A673 (cell line): ENCODE measurements around the gene ARV1. TPM values are rescaled to one million over a fixed set of nuclear protein-coding genes. Genes with fewer than 3 reads are reported as not detected.

Experiments
- BruUV-seq: library from RNA; stranded (reverse); fragments of 400-500 nt; replicated peaks from 2 replicates; lab custom pipeline; 2021; lab: Mats Ljungman, UMichigan
- CTCF ChIA-PET: fragments of 300-600 bp; sonication (Branson Sonifier 250); formaldehyde crosslinking; loops from one replicate; lab custom pipeline; 2022; ENCODE audit warnings: antibody characterized with exemption; lab: Charles Lee
- POLR2A ChIA-PET: fragments of 300-600 bp; sonication (Branson Sonifier 250); formaldehyde crosslinking; loops from one replicate; lab custom pipeline; 2022; ENCODE audit warnings: antibody characterized with exemption; ENCODE audit not compliant: low non-redundant PET; lab: Charles Lee
- DNase-seq: peaks from one replicate; pipeline ENCODE4 v3.0.0-alpha.2; 2015; ENCODE audit warnings: low spot score
- H3K27ac ChIP-seq: fragments of 200-600 bp; sonication (generic); 2 replicates; pipeline ENCODE4 v1.5.1; 2016; ENCODE audit warnings: mixed run types, low read depth, mild to moderate bottlenecking, mixed read lengths, antibody characterized with exemption, low read length; ENCODE audit not compliant: poor library complexity, severe bottlenecking
- H3K27me3 ChIP-seq: fragments of 200-600 bp; sonication (generic); replicated peaks from 2 replicates; pipeline ENCODE4 v1.6.1; 2017; ENCODE audit warnings: mixed run types, low read depth, mild to moderate bottlenecking, mixed read lengths, antibody characterized with exemption, low read length; ENCODE audit not compliant: insufficient read depth, poor library complexity
- H3K36me3 ChIP-seq: fragments of 200-600 bp; sonication (generic); 2 replicates; pipeline ENCODE4 v1.6.1; 2016; ENCODE audit warnings: mixed run types, mild to moderate bottlenecking, mixed read lengths, antibody characterized with exemption, low read length; ENCODE audit not compliant: insufficient read depth, poor library complexity, severe bottlenecking
- H3K4me1 ChIP-seq: fragments of 200-600 bp; sonication (generic); 2 replicates; pipeline ENCODE4 v1.6.1; 2017; ENCODE audit warnings: mixed run types, mild to moderate bottlenecking, mixed read lengths, antibody characterized with exemption, low read length; ENCODE audit not compliant: insufficient read depth, poor library complexity, severe bottlenecking
- H3K4me3 ChIP-seq: fragments of 200-600 bp; sonication (generic); 2 replicates; pipeline ENCODE4 v1.5.1; 2016; ENCODE audit warnings: low read depth, mixed run types, mild to moderate bottlenecking, mixed read lengths, low read length; ENCODE audit not compliant: poor library complexity, severe bottlenecking
- H3K9me3 ChIP-seq: fragments of 200-600 bp; sonication (generic); 2 replicates; pipeline ENCODE4 v1.6.1; 2016; ENCODE audit warnings: mixed run types, low read depth, mild to moderate bottlenecking, mixed read lengths, antibody characterized with exemption, low read length; ENCODE audit not compliant: poor library complexity, severe bottlenecking
- EZH2 ChIP-seq: fragments of 200-600 bp; sonication (generic); IDR thresholded peaks from 2 replicates; pipeline ENCODE4 v1.6.1; 2017; ENCODE audit warnings: borderline replicate concordance, low read depth, mild to moderate bottlenecking, mixed read lengths, antibody characterized with exemption, low read length; ENCODE audit not compliant: poor library complexity, severe bottlenecking
- intact Hi-C: fragments of 100-400 bp; cut with micrococcal nuclease; formaldehyde crosslinking; loops from one replicate; pipeline ENCODE4 v1.10.0; 2022; ENCODE audit not compliant: unreplicated experiment
- total RNA-seq: library from RNA; stranded (reverse); gene quantifications from 2 replicates; pipeline ENCODE4 v1.2.3, GENCODE V29; 2021
- TF ChIP-seq, protein P1 (sequence below): fragments of 300-800, 200-600 bp; sonication (generic); conservative IDR thresholded peaks from 2 replicates; pipeline ENCODE4 v1.5.1; 2017; ENCODE audit warnings: low read depth, mild to moderate bottlenecking, antibody characterized with exemption, low read length, moderate library complexity, mixed read lengths

Gene ARV1
- total RNA-seq, 1 experiment from 2014 or later = 27.3 TPM

DNA sequence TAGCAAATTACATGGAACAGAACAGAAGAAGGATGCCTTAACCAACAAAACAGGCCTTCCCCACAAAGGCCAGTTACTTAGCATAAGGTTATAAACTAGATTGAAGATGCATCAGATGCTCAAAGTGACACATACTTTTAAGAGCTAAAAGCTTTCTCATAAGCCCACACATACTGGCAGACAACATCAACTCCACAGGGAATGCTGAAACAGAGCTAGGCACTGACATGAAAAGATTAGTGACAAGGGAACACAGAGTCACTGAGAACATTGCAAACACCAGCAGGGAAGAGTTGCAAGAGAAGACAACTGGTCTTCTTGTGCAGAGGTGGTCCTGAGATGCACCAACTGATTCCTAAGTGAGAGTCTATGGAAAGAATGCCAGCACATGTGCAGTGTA lies 7.1 kb upstream of the ARV1 start:
- Histone ChIP-seq H3K36me3 (peaks cover 11% of the 10 kb centered on the region), H3K27me3 (no peaks in the 10 kb centered on the region), H3K27ac (no peak overlapping the region), H3K9me3 (no peaks in the 10 kb centered on the region), H3K4me3 (no peak overlapping the region), H3K4me1 (peaks cover 4% of the 10 kb centered on the region)
- no peak for TF ChIP-seq EZH2
- TF ChIP-seq, protein P1, sequence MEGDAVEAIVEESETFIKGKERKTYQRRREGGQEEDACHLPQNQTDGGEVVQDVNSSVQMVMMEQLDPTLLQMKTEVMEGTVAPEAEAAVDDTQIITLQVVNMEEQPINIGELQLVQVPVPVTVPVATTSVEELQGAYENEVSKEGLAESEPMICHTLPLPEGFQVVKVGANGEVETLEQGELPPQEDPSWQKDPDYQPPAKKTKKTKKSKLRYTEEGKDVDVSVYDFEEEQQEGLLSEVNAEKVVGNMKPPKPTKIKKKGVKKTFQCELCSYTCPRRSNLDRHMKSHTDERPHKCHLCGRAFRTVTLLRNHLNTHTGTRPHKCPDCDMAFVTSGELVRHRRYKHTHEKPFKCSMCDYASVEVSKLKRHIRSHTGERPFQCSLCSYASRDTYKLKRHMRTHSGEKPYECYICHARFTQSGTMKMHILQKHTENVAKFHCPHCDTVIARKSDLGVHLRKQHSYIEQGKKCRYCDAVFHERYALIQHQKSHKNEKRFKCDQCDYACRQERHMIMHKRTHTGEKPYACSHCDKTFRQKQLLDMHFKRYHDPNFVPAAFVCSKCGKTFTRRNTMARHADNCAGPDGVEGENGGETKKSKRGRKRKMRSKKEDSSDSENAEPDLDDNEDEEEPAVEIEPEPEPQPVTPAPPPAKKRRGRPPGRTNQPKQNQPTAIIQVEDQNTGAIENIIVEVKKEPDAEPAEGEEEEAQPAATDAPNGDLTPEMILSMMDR = no peak
- no TSS peak for BruUV-seq
- ChIA-PET CTCF (no interaction called here), POLR2A (no interaction called here)
- DNase-seq = no peak
- intact Hi-C loops = no loop called here

DNA sequence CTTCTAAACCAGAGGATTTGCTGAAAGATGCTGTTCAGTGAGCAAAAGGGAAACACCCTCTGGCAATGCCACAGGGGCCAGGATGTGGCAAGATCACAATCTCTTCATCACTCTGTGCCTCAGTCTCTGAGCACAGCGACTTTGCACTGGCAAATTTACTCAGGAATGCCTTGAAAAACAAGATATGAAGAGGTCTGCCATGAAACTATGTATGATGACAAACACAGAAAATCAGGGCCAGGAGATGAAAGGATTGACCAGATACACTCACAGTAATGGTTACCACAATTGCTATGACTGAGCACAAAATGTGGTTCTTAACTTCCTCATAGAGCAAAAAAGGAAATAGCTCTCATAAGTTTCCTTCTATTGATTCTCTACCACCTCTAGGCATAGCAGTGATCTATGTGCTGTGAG lies 6.0 kb upstream of the ARV1 start:
- TF ChIP-seq, protein P1 = no peak
- TF ChIP-seq EZH2 = no peak
- intact Hi-C loops = no loop called here
- ChIA-PET POLR2A (interaction anchor here (0.6 kb wide), 1 partner anchor 25 kb away, joined by 7 read pairs; no protein-coding TSS in a partner anchor), CTCF (no interaction called here)
- Histone ChIP-seq H3K36me3 (peaks cover 11% of the 10 kb centered on the region), H3K4me1 (peaks cover 10% of the 10 kb centered on the region), H3K9me3 (no peaks in the 10 kb centered on the region), H3K4me3 (no peak overlapping the region), H3K27me3 (no peaks in the 10 kb centered on the region), H3K27ac (no peak overlapping the region)
- DNase-seq = no peak
- BruUV-seq = no TSS peak

DNA sequence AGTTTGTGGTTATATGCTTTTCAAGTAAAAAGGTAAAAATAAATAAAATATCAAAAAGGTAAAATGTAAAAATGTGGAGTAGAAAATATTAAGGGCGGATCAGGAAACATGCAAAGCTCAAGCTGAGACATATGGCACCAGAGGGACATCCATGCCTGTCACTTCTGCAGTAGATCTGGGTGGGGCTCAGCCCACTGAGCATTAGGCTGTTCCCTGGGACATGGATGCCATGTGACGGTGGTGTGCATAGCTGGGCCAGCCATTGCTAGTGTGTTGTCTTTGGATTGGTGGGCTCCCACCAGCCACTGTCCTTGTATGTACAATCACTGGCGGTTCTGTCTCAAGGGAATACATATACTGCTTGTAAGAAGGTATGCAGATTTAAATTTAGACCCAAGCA lies 3.3 kb upstream of the ARV1 start:
- intact Hi-C loops = no loop called here
- DNase-seq = no peak
- Histone ChIP-seq H3K4me1 (peaks cover 14% of the 10 kb centered on the region), H3K9me3 (no peaks in the 10 kb centered on the region), H3K4me3 (no peak overlapping the region), H3K27me3 (no peaks in the 10 kb centered on the region), H3K27ac (no peak overlapping the region), H3K36me3 (peaks cover 11% of the 10 kb centered on the region)
- ChIA-PET POLR2A (no interaction called here), CTCF (no interaction called here)
- no TSS peak for BruUV-seq
- no peak for TF ChIP-seq EZH2
- TF ChIP-seq, protein P1 = no peak
